NCI-H460 (cell line): ENCODE data around the gene CIDEC. TPM values are rescaled to one million over a fixed set of nuclear protein-coding genes. Genes with fewer than 3 reads are reported as not detected.
"Not testable (repeated sequence)": the region's sequence is repeated elsewhere in the genome, so short reads cannot be mapped to it uniquely, and the experiment has no call there.

Source experiments
- DNase-seq: peaks from one replicate; pipeline ENCODE4 v3.0.0-alpha.2; 2016; ENCODE audit warnings: low read depth; ENCODE audit errors: extremely low read depth
- total RNA-seq: library from RNA; depleted of rRNA; stranded (reverse); fragments of >200 nt; shearing (Covaris generic); gene quantifications from 2 replicates; pipeline ENCODE4 v1.2.3, GENCODE V29; 2014

CIDEC gene
- total RNA-seq, 1 experiment from 2014 or later: not detected

- not testable (repeated sequence) for DNase-seq
These were observed 28.7 kb downstream of the CIDEC start for GRCh38 chr3:9851383-9851782.

GRCh38 chr3:9848860-9849259 is 31.2 kb downstream of the CIDEC start:
- DNase-seq: not testable (repeated sequence)

GRCh38 chr3:9847870-9848269 is 32.2 kb downstream of the CIDEC start:
- not testable (repeated sequence) for DNase-seq

GRCh38 chr3:9846931-9847488 is 33.0 kb downstream of the CIDEC start:
- DNase-seq: no peak

DNA sequence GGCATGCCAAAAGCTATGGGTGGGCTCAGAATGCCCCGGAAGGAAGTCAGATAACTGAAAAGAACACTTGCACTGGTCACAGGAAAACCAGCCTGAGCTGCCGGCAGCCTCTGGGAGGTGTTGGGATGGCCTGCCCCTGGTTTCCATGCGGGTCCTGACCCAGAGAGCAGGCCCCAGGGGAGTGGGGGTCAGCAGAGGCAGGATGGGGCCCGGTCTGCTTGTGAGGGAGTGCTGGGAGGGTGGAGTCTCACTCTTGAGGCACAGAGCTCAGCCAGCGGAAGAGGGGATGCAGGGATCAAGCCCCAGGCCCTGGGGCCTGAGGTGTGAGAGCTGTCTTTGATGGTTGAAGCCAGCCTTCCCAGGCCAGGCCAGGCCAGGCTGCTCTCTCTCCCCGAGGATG is 33.8 kb downstream of the CIDEC start:
- DNase-seq: no peak

GRCh38 chr3:9843715-9844438 is 36.2 kb downstream of the CIDEC start, which contains the start of gene RPUSD3:
TSS of gene RPUSD3 (minus strand) at chr3:9844008. CDS start at chr3:9843990, 18 bp downstream.
- DNase-seq: peak; percentile 89

DNA sequence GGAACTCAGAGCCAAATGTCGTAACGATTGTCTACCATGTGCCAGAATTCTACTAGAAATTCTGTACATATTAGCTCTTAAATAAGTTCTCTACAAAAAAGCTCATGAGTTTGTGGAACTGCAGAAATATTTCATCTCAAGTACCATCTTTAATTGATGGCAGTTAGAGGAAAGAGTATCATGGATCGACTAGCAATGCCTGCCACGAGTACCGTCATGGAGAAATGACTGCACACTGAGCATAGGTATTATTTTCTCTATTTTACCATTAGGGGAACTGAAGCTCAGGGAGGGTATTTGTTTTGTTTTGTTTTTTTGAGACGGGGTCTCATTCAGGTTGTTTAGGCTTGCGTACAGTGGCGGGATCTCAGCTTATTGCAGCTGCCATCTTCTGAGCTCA is 39.0 kb downstream of the CIDEC start:
- DNase-seq: no peak

DNA sequence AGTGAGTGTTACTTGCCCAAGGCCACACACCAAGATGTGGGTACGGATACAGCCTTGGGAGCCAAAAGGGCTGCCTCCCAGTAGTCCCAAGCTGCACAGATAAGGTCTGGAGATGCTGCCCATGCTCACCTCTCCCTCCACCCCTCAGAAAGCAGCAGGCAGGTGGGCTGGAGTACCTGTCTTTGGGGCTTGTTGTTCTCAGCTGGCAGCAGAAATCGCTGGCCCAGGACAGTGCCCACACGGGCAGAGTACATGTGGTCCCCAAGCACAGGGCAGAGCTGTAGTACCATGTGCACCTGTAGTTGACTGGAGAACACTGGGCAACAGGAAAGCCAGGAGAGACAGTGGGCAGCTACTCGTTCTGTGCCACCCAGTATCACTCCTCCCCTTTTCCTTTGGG is 41.2 kb downstream of the CIDEC start:
- DNase-seq: no peak

DNA sequence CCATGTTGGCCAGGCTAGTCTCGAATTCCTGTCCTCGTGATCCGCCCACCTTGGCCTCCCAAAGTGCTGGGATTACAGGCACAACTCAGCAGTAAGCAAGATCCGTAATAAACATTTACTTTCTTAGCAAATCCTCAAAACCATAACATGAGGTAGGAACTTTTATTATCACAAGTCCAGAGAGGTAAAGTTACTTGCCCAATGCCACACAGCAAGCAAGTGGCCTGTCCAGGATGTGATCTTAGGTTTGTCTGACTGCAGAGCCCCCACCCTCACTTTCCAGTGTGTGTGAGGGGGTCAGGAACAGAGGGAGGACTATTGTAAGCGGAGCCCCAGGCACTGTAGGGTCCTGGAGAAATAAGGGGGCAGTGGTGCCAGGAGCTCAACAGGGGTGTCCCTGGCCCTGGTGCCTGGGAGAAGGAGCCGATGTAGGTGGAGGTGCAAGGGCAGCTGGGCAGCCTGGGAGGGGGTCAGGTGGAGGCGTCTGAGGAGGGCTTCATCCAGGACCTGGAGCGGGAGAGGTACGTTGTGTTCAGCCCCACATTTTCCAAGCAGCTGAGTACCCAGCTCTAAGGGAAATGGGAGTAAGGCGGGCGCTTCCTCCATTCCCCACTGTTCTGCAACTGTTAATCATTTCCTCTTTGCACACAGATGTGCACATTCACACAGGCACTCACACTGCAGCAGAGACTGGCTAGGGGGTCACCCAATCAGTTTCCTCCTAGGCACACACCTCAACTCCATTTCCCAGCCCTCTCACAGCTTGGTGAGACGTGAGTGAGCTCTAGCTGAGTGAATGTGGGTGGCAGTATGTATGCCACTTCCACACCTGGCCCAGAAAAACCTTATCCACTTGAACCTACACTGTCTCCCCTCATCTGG is 42.1 kb downstream of the CIDEC start:
- no peak for DNase-seq

- DNase-seq: no peak
These were observed 45.3 kb downstream of the CIDEC start for GRCh38 chr3:9834520-9835380.

- no peak for DNase-seq
These were observed 47.0 kb downstream of the CIDEC start for GRCh38 chr3:9833078-9833477.

DNA sequence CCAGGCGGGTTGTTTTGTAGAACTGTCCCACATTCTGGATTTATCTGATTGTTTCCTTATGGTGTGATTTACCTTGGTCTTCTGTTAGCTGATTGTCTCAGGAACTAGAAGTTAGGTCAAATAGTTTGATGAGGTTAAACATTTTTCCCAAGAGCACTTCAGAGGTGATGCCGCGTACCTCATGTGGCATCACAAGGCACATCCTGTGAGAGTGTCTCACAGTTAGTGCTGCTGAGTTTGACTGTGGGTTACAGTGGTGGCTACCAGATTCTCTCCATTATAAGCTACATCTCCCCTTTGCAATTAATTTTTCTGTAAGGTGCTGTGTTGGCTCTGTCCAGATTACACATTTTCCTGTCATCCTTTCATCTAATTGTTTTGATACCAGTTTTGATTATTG is 48.8 kb downstream of the CIDEC start:
- no peak for DNase-seq

DNA sequence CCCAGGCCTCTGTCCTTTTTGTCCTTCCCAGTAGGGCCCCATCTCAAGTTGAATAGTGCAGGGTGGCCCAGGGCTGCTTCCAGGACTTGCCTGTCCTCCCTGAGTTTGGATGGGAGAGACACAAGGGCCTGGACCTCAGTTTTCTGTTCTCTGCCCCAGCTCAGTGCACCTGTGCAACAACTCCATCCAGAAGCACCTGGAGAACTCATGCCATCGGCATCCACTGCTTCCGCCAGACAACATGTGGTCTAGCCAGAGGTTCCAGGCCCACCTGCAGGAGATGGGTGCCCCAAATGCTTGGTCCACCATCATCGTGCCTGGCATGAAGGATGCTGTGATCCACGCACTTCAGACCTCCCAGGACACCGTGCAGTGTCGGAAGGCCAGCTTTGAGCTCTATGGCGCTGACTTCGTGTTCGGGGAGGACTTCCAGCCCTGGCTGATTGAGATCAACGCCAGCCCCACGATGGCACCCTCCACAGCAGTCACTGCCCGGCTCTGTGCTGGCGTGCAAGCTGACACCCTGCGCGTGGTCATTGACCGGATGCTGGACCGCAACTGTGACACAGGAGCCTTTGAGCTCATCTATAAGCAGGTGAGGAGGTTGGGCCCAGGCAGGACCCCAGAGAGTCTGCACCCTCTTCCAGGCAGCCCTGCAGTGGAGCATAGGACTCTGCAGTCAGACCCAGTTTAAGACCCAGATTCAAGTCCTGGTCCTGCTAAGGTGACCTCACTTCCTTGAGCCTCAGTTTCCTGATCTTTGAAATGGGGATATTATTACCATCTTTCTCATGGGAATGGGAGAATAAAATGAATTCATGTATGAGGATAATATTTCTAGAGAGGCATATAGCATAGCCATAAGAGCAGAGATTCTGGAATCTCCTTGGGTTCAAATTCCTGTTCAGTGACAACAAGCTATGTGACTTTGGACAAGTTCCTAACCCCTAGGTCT is 51.0 kb downstream of the CIDEC start:
- DNase-seq: no peak

DNA sequence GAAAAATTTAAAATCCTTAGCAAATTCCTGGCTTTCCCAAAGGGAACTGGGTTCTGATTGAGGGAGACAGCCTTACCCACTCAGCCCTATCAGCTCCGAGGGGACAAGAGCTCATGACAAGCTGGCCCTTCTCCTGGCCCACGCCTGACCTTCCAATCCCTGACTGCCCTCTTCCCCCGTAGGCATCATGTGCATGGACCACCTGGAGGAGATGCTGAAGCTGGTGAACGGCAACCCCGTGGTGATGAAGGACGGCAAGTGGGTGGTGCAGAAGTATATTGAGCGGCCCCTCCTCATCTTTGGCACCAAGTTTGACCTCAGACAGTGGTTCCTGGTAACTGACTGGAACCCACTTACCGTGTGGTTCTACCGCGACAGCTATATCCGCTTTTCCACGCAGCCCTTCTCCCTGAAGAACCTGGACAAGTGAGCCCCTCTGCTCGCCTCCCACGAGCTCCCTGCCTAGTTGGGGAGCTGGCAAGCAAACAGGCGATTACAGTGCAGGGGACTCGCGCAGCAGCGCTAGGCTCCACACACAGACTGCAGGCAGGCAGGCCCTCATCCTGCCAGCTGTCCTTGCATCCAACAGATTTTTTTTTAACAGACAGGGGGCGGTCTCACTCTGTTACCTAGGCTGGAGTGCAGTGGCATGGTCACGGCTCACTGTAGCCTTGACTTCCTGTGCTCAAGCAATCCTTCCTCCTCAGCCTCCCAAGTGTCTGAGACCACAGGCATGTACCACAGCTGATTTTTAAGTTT is 53.1 kb downstream of the CIDEC start:
- DNase-seq: no peak

DNA sequence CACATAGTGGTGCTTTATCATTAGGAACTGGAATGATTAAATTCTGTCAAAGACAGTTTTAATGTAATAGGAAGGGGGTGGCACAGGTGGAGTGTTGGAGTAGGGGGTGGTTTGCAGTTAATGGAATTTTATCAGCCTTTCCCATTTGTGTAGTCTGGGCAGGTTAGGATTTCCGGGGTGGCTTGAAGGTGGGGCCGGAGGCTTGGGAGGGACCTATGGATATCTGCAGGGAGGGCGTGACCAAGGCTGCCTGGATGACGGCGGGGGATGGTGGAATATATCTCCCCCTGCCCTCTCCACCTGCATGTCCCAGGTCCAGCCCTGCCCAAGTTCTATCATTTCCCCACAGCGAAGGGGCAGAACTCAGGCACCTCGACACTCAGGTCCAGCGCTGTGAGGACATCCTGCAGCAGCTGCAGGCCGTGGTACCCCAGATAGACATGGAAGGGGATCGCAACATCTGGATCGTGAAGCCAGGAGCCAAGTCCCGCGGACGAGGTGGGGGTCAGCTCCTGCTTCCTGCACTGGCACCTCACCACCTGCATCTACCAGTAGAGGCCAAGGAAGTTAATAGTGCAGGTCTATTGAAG is 54.5 kb downstream of the CIDEC start:
- no peak for DNase-seq

DNA sequence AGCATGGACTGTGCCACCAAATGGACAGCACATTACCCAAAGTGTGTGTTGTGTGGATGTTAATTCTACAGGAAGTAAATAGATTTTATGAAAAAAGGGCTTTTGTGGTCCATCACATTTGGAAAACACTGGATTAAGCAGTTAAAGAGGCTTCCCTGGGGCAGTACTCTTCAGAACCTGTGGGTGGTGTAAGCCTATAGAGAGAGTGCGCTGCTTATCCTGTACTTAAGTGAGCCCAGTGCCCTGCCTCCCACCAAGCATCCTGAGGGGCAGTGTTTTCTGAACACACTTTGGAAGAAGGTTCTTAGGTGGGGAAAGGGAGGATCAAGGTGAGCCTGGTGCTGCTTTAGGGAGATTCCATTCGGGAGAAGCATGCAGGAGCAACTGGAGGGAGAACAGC is 59.1 kb downstream of the CIDEC start:
- DNase-seq: no peak

DNA sequence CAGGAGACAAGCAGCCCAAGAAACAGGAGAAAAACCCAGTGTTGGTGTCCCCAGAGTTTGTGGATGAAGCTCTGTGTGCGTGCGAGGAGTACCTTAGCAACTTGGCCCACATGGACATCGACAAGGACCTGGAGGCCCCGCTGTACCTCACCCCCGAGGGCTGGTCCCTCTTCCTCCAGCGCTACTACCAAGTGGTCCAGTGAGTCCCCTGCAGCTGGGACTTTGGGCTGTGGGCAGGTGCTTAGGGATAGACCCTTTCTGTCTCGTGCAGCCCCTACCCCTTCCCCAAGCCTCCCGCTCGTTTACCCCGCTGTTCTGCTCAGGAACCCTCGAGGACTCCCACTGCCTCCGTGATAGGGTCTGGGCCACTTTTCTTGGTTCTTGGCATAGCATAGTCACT is 59.5 kb downstream of the CIDEC start:
- DNase-seq: no peak

DNA sequence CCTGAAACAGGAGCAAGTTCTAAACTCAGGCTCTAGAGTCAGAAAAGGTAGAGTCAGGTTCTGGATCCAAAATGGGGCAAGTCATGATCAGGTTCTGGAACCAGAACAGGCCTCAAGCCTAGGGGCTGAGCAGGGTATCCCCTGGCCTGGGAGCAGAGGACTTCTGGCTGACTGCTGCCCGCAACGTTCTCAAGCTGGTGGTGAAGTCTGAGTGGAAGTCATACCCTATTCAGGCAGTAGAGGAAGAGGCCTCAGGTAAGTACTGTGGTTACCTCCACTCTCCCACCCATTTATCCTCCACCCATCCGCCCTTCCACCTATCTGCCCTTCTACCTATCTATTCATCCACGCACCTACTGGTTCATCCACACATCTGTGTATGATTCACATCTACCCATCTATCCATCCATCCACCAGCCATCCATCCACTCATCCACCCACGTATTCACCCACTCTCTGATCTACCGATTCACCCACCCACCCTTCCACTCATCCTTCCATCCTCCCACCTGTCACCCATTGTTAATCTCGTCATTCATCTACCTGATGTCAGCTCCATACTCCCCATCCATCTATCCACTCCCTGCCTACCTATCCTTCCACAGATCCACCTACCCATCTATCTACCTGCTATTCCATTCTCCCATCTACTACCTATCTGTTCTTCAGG is 61.3 kb downstream of the CIDEC start:
- no peak for DNase-seq
